ENCODE results near the gene ARMS2. TPM values are rescaled to one million over a fixed set of nuclear protein-coding genes. Genes with fewer than 3 reads are reported as not detected.

ARMS2 gene
- total and polyA plus RNA-seq, 7 experiments from 2014 or later, result not detected

DNA sequence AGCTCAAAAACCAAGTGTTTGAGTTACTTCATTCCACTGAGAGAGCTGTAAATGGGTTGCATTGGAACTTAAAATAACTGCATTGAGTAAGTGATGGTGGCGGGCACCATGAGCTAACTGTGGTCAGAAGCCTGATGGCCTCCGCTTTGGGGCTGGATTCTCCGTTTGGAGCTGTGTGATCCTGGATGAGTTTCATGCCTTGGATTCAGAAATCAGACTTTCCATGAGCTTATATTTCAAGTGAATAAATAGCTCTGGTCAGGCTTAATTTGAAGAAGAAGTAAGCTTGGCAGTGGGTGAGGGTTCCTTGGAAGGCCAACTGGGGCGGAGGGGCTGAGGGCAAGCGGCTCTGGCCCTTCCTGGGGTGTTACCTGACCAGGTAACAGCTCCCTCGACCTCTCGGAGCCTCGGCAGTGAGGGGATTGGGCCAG lies 12.5 kb downstream of the ARMS2 start:
- no peaks in the 10 kb centered on the region for H3K36me3 Mint-ChIP-seq
- H3K4me1 Mint-ChIP-seq, result peaks cover 6 to 14% (median 7%) of the 10 kb centered on the region in 7 donors
- Histone ChIP-seq H3K4me3 (ENCODE audit: low read length) (no peak overlapping the region), H3K36me3 (ENCODE audit: control insufficient read depth in 2 of 3, insufficient read depth in 3 of 3, low read length in 3 of 3) (no peaks in the 10 kb centered on the region), H3K9me3 (ENCODE audit: control insufficient read depth in 2 of 3, low read length in 3 of 3) (no peaks in the 10 kb centered on the region), H3K27ac (ENCODE audit: low read depth, low read length) (no peak overlapping the region), H3K4me1 (ENCODE audit: control insufficient read depth in 2 of 2, insufficient read depth in 2 of 2, low read length in 2 of 2) (no peaks in the 10 kb centered on the region), H3K27me3 (ENCODE audit: control insufficient read depth in 2 of 2, insufficient read depth in 2 of 2, low read length in 2 of 2) (no peaks in the 10 kb centered on the region)
- CTCF ChIA-PET, result no interaction called here
- POLR2A ChIA-PET, result interaction anchor here (0.6 kb wide), 1 partner anchor 14 kb away, joined by 3 read pairs; no protein-coding TSS in a partner anchor
- H3K4me3 Mint-ChIP-seq, result no peak overlapping the region
- intact Hi-C loops (cut with micrococcal nuclease), result no loop called here
- no peak for ATAC-seq
- H3K9me3 Mint-ChIP-seq, result no peaks in the 10 kb centered on the region
- H3K27me3 Mint-ChIP-seq, result peaks cover 40 to 74% (median 53%) of the 10 kb centered on the region in 5 donors
- H3K27ac Mint-ChIP-seq, result no peak overlapping the region
- no peak for DNase-seq

GRCh38 chr10:122467701-122468100 lies 13.2 kb downstream of the ARMS2 start:
- no peaks in the 10 kb centered on the region for H3K27me3 ChIP-seq (ENCODE audit: control insufficient read depth in 2 of 2, insufficient read depth in 2 of 2, low read length in 2 of 2)
- ATAC-seq, result no peak
- no peaks in the 10 kb centered on the region for H3K36me3 Mint-ChIP-seq
- ChIA-PET CTCF (no interaction called here), POLR2A (no interaction called here)
- H3K36me3 ChIP-seq (ENCODE audit: control insufficient read depth in 2 of 3, insufficient read depth in 3 of 3, low read length in 3 of 3), result no peaks in the 10 kb centered on the region
- no peaks in the 10 kb centered on the region for H3K4me1 ChIP-seq (ENCODE audit: control insufficient read depth in 2 of 2, insufficient read depth in 2 of 2, low read length in 2 of 2)
- no peak for DNase-seq
- peaks cover 2 to 8% (median 3%) of the 10 kb centered on the region in 7 donors for H3K4me1 Mint-ChIP-seq
- H3K4me3 Mint-ChIP-seq, result no peak overlapping the region
- intact Hi-C loops (cut with micrococcal nuclease), result no loop called here
- H3K27me3 Mint-ChIP-seq, result peaks cover 35 to 69% (median 47%) of the 10 kb centered on the region in 5 donors
- H3K4me3 ChIP-seq (ENCODE audit: low read length), result no peak overlapping the region
- H3K9me3 ChIP-seq (ENCODE audit: control insufficient read depth in 2 of 3, low read length in 3 of 3), result no peaks in the 10 kb centered on the region
- no peak overlapping the region for H3K27ac ChIP-seq (ENCODE audit: low read depth, low read length)
- no peaks in the 10 kb centered on the region for H3K9me3 Mint-ChIP-seq
- no peak overlapping the region for H3K27ac Mint-ChIP-seq

DNA sequence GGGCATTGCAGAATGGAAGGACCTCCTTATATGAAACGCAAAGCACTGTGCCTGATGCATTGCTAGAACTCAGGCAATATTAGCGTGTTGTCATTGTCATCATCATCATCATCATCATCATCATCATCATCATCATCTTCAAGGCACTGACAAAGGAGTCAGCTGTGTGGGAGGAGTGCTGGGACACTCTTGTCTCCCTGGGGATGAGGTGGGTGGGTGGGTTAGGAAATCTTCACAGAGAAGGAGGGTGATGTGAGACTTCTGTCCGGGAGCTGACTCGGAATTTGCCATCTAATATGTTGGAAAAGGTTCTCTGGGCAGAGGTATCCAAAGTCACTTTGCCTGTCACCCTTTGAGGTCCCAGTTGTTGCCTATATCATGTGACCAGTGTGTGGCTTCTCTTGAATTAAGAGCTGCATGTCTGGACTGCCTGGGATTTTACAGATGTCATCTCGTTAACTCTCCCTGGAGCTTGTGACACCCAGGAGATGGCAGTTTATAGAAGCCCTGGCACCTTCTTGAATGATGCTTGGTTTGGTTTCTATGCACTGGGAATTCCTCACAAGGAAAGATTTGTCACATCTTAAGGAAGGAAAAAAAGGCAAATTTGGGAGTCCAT lies 14.0 kb downstream of the ARMS2 start:
- Histone ChIP-seq H3K27ac (ENCODE audit: low read depth, low read length) (no peak overlapping the region), H3K36me3 (ENCODE audit: control insufficient read depth in 2 of 3, insufficient read depth in 3 of 3, low read length in 3 of 3) (no peaks in the 10 kb centered on the region), H3K4me1 (ENCODE audit: control insufficient read depth in 2 of 2, insufficient read depth in 2 of 2, low read length in 2 of 2) (no peaks in the 10 kb centered on the region), H3K27me3 (ENCODE audit: control insufficient read depth in 2 of 2, insufficient read depth in 2 of 2, low read length in 2 of 2) (no peaks in the 10 kb centered on the region), H3K9me3 (ENCODE audit: control insufficient read depth in 2 of 3, low read length in 3 of 3) (no peaks in the 10 kb centered on the region), H3K4me3 (ENCODE audit: low read length) (no peak overlapping the region)
- Mint-ChIP-seq H3K4me1 (peaks cover 0 to 3% (median 0%) of the 10 kb centered on the region in 7 donors), H3K36me3 (no peaks in the 10 kb centered on the region), H3K27me3 (peaks cover 28 to 62% (median 40%) of the 10 kb centered on the region in 5 donors), H3K9me3 (no peaks in the 10 kb centered on the region), H3K27ac (no peak overlapping the region), H3K4me3 (no peak overlapping the region)
- no peak for ATAC-seq
- intact Hi-C loops (cut with micrococcal nuclease), result no loop called here
- no peak for DNase-seq
- ChIA-PET POLR2A (interaction anchor here (0.6 kb wide), 1 partner anchor 17 kb away, joined by 3 read pairs; no protein-coding TSS in a partner anchor), CTCF (no interaction called here)

DNA sequence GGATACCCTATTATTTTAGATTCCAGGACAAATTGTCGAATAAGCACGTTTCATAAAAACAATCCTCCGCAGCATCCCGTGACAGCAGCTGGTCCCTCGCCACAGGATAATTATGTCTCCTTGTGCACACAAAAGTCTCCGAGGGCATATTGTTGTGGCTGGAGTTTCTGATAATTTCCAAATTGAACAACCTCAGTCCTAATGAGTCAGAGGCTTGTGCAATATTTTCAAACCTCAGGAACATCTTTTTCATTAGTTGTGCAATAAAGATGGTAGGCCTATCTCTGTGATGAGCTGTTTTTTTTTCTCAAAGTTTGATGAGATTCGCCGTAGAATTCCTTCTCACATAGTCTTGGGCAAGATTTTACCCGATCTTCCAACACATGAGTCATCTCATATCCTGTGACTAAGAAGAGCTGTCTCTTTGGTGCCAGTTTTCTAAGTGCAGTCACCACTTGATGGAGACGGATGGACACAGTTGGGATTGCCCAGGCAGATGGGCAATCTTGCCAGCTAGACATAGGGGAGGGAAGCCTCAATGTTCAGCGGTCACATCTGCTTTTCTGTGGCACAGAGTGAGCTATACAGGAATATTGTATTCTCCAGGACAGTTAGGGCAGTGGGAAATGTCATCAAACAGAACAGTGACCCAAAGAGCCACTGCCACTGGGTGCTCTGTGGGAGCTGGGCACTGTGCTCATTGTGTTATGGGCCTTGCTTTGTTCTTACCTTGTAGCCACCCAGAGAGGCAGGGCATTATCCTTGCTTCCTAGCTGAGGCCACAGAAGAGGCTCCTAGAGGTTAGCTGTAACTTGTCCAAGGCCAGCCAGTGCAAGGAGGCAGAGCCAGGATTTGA lies 14.7 kb downstream of the ARMS2 start:
- H3K4me3 Mint-ChIP-seq, result no peak overlapping the region
- peaks cover 23 to 56% (median 38%) of the 10 kb centered on the region in 5 donors for H3K27me3 Mint-ChIP-seq
- H3K36me3 Mint-ChIP-seq, result no peaks in the 10 kb centered on the region
- CTCF ChIA-PET, result no interaction called here
- Histone ChIP-seq H3K9me3 (ENCODE audit: control insufficient read depth in 2 of 3, low read length in 3 of 3) (no peaks in the 10 kb centered on the region), H3K36me3 (ENCODE audit: control insufficient read depth in 2 of 3, insufficient read depth in 3 of 3, low read length in 3 of 3) (no peaks in the 10 kb centered on the region), H3K4me3 (ENCODE audit: low read length) (no peak overlapping the region), H3K4me1 (ENCODE audit: control insufficient read depth in 2 of 2, insufficient read depth in 2 of 2, low read length in 2 of 2) (no peaks in the 10 kb centered on the region), H3K27me3 (ENCODE audit: control insufficient read depth in 2 of 2, insufficient read depth in 2 of 2, low read length in 2 of 2) (no peaks in the 10 kb centered on the region), H3K27ac (ENCODE audit: low read depth, low read length) (no peak overlapping the region)
- no peaks in the 10 kb centered on the region for H3K9me3 Mint-ChIP-seq
- no peak overlapping the region for H3K27ac Mint-ChIP-seq
- DNase-seq, result no peak
- peaks cover 0 to 4% (median under 1%) of the 10 kb centered on the region in 7 donors for H3K4me1 Mint-ChIP-seq
- POLR2A ChIA-PET, result interaction anchor here (0.6 kb wide), 1 partner anchor 18 kb away, joined by 3 read pairs; no protein-coding TSS in a partner anchor
- ATAC-seq, result peak; percentile 81
- intact Hi-C loops (cut with micrococcal nuclease), result no loop called here

DNA sequence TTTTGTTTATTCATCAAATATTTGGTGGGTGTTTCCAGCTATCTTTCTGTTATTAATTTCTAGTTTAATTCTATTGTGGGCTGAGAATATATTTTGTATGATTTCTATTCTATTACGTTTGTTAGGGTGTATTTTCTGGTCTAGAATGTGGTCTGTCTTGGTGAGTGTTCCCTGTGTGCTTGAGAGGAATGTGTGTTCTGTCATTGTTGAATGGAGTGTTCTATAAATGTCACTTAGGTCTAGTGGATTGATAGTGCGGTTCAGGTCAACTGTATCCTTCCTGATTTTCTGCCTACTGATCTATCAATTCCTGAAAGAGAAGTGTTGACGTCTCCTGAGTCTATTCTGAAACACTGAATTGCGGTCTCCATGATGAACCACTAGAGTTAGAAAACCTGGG lies 15.4 kb downstream of the ARMS2 start:
- Mint-ChIP-seq H3K27ac (no peak overlapping the region), H3K4me1 (peaks cover 3 to 11% (median 8%) of the 10 kb centered on the region in 7 donors), H3K9me3 (no peaks in the 10 kb centered on the region), H3K4me3 (no peak overlapping the region), H3K27me3 (peaks cover 18 to 49% (median 38%) of the 10 kb centered on the region in 5 donors), H3K36me3 (peaks cover 0 to 3% (median 0%) of the 10 kb centered on the region in 5 donors)
- ChIA-PET CTCF (no interaction called here), POLR2A (no interaction called here)
- ATAC-seq (no peak), DNase-seq (no peak)
- Histone ChIP-seq H3K9me3 (ENCODE audit: control insufficient read depth in 2 of 3, low read length in 3 of 3) (no peaks in the 10 kb centered on the region), H3K27ac (ENCODE audit: low read depth, low read length) (no peak overlapping the region), H3K4me1 (ENCODE audit: control insufficient read depth in 2 of 2, insufficient read depth in 2 of 2, low read length in 2 of 2) (no peaks in the 10 kb centered on the region), H3K27me3 (ENCODE audit: control insufficient read depth in 2 of 2, insufficient read depth in 2 of 2, low read length in 2 of 2) (no peaks in the 10 kb centered on the region), H3K36me3 (ENCODE audit: control insufficient read depth in 2 of 3, insufficient read depth in 3 of 3, low read length in 3 of 3) (no peaks in the 10 kb centered on the region), H3K4me3 (ENCODE audit: low read length) (no peak overlapping the region)
- intact Hi-C loops (cut with micrococcal nuclease), result no loop called here

DNA sequence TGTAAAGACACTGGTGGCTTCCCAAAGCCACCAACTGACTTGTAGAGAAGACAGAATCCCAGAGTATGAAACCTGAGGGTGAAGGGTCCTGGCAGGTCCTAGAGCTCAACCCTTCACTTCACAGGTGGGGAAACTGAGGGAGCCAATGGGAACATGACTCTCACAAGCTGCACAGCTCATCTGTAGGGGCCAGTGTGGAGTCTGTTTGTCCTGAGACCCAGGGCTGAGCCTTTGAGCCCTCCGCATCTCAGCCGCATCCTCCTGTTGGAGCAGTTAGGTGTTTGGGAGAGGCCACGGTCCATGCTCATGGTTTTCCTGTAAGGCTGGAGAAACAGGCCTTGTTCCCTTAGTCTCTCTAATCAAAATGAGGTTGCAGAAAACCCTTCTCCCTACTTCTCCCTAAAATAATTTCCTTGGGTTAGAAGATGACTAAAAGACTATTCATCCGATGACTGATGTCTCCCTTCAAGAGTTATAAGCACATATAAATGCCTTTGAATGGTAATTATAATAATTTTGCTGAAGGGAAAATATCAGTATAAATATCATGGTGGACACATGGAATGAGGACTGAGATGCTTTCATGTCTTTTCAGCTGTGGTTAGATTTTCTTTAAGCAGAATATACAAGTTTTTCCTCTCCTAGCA lies 17.2 kb downstream of the ARMS2 start:
- H3K27me3 ChIP-seq (ENCODE audit: control insufficient read depth in 2 of 2, insufficient read depth in 2 of 2, low read length in 2 of 2), result no peaks in the 10 kb centered on the region
- CTCF ChIA-PET, result interaction anchor here (0.7 kb wide), 1 partner anchor 1031 kb away, joined by 4 read pairs; no protein-coding TSS in a partner anchor
- intact Hi-C loops (cut with micrococcal nuclease), result no loop called here
- DNase-seq (no peak), ATAC-seq (no peak)
- H3K9me3 Mint-ChIP-seq, result peaks cover 0 to 1% (median 0%) of the 10 kb centered on the region in 11 donors
- no peak overlapping the region for H3K27ac ChIP-seq (ENCODE audit: low read depth, low read length)
- H3K4me1 Mint-ChIP-seq, result peaks cover 3 to 11% (median 8%) of the 10 kb centered on the region in 7 donors
- H3K9me3 ChIP-seq (ENCODE audit: control insufficient read depth in 2 of 3, low read length in 3 of 3), result no peaks in the 10 kb centered on the region
- H3K36me3 Mint-ChIP-seq, result peaks cover 0 to 3% (median 0%) of the 10 kb centered on the region in 5 donors
- H3K27ac Mint-ChIP-seq, result no peak overlapping the region
- peaks cover 10 to 42% (median 35%) of the 10 kb centered on the region in 5 donors for H3K27me3 Mint-ChIP-seq
- H3K4me1 ChIP-seq (ENCODE audit: control insufficient read depth in 2 of 2, insufficient read depth in 2 of 2, low read length in 2 of 2), result no peaks in the 10 kb centered on the region
- H3K4me3 ChIP-seq (ENCODE audit: low read length), result no peak overlapping the region
- POLR2A ChIA-PET, result no interaction called here
- no peak overlapping the region for H3K4me3 Mint-ChIP-seq
- H3K36me3 ChIP-seq (ENCODE audit: control insufficient read depth in 2 of 3, insufficient read depth in 3 of 3, low read length in 3 of 3), result no peaks in the 10 kb centered on the region
